ENCODE results near the gene PHF12. TPM values are rescaled to one million over a fixed set of nuclear protein-coding genes. Genes with fewer than 3 reads are reported as not detected.

The PHF12 gene
- total and polyA plus RNA-seq, 2 of the 4 experiments (the other 2 are of a cell fraction) = 24.4 to 25.6 TPM

DNA sequence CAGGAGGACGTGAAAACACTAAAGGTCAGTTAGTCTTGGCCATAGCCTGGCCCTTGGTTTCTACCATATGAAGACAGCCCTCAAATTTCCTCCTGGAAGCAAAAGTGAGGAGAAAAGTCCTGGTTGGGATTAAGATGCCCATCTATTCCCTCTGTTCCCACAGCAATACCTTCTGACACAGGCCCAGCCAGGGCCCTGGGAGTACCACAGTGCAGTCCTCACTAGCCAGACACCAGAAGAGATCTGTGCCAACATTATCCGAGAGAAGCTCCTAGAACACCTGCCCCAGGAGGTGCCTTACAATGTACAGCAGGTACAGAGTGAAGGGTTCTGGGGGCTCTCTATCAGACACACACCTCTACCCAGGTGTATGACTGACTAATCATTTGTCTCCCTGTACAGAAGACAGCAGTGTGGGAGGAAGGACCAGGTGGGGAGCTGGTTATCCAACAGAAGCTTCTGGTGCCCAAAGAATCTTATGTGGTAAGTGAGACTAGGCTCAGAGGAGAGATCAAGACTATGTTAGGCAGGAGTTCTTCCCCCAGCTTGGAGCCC lies 92.4 kb downstream of the PHF12 start:
- H2AFZ ChIP-seq (replicated peaks; ENCODE audit: low read length, poor library complexity) = no peak overlapping the region
- H3K18ac ChIP-seq (ENCODE audit: low read depth, low read length) = no peak overlapping the region
- dilution Hi-C loops (cut with HindIII; ENCODE audit: low sequenced_read_pairs, unreplicated experiment) = no loop called here
- BruUV-seq (replicated peaks) = TSS peak; percentile 55
- no peak overlapping the region for H2BK20ac ChIP-seq (ENCODE audit: low read depth, low read length)
- H4K91ac ChIP-seq (ENCODE audit: insufficient read depth, low read depth, low read length) = no peak overlapping the region
- peaks cover 15 to 16% of the 10 kb centered on the region in 2 experiments for H3K79me1 ChIP-seq (ENCODE audit: low read depth in 1 of 2, low read length in 2 of 2)
- in situ Hi-C loops (cut with MboI; ENCODE audit: low sequenced_read_pairs) = no loop called here
- no peak for TF ChIP-seq MAZ (IDR thresholded peaks at IDR 0.05; ENCODE audit: borderline replicate concordance, low read depth, low read length)
- TF ChIP-seq CEBPB (IDR thresholded peaks at IDR 0.05; ENCODE audit: low read depth, low read length) = no peak
- no peak for TF ChIP-seq RAD21 (IDR thresholded peaks at IDR 0.05; ENCODE audit: low read length)
- no peak for TF ChIP-seq ELK1 (IDR thresholded peaks at IDR 0.05; ENCODE audit: borderline replicate concordance, low read depth, low read length)
- no peak for TF ChIP-seq MAFK (IDR thresholded peaks at IDR 0.05; ENCODE audit: low read depth, low read length)
- no peak for TF ChIP-seq MXI1 (IDR thresholded peaks at IDR 0.05; ENCODE audit: borderline replicate concordance, low read depth, low read length)
- no peak for TF ChIP-seq NFE2L2 (IDR thresholded peaks at IDR 0.05; ENCODE audit: low read depth, low read length)
- no peak for TF ChIP-seq BHLHE40 (IDR thresholded peaks at IDR 0.05; ENCODE audit: low read depth, low read length)
- TF ChIP-seq, protein P1, sequence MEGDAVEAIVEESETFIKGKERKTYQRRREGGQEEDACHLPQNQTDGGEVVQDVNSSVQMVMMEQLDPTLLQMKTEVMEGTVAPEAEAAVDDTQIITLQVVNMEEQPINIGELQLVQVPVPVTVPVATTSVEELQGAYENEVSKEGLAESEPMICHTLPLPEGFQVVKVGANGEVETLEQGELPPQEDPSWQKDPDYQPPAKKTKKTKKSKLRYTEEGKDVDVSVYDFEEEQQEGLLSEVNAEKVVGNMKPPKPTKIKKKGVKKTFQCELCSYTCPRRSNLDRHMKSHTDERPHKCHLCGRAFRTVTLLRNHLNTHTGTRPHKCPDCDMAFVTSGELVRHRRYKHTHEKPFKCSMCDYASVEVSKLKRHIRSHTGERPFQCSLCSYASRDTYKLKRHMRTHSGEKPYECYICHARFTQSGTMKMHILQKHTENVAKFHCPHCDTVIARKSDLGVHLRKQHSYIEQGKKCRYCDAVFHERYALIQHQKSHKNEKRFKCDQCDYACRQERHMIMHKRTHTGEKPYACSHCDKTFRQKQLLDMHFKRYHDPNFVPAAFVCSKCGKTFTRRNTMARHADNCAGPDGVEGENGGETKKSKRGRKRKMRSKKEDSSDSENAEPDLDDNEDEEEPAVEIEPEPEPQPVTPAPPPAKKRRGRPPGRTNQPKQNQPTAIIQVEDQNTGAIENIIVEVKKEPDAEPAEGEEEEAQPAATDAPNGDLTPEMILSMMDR (conservative IDR thresholded peaks at IDR 0.05; ENCODE audit: low read depth, low read length) = no peak
- no peak for TF ChIP-seq FOS (IDR thresholded peaks at IDR 0.05; ENCODE audit: low read depth, low read length)
- no peak for TF ChIP-seq SMC3 (IDR thresholded peaks at IDR 0.05; ENCODE audit: low read depth, low read length)
- no peak for TF ChIP-seq RCOR1 (IDR thresholded peaks at IDR 0.05; ENCODE audit: insufficient replicate concordance, low read length)
- TF ChIP-seq, protein P2, sequence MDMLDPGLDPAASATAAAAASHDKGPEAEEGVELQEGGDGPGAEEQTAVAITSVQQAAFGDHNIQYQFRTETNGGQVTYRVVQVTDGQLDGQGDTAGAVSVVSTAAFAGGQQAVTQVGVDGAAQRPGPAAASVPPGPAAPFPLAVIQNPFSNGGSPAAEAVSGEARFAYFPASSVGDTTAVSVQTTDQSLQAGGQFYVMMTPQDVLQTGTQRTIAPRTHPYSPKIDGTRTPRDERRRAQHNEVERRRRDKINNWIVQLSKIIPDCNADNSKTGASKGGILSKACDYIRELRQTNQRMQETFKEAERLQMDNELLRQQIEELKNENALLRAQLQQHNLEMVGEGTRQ (IDR thresholded peaks at IDR 0.05; ENCODE audit: low read depth, low read length) = no peak
- no peak overlapping the region for H3K4ac ChIP-seq (ENCODE audit: low read depth, low read length)
- no peak overlapping the region for H3K9ac ChIP-seq (ENCODE audit: low read depth, low read length)
- peaks cover 26% of the 10 kb centered on the region for H3K36me3 ChIP-seq (ENCODE audit: control insufficient read depth, insufficient read depth, low read length)
- H3K27ac ChIP-seq (ENCODE audit: insufficient read depth, low read length) = no peak overlapping the region
- H4K5ac ChIP-seq (ENCODE audit: low read depth, low read length) = no peak overlapping the region
- H4K8ac ChIP-seq (ENCODE audit: low read depth in 2 of 2, low read length in 2 of 2) = no peak overlapping the region
- CTCF ChIA-PET = no interaction called here
- H2BK120ac ChIP-seq (ENCODE audit: low read depth, low read length) = no peak overlapping the region
- no peaks in the 10 kb centered on the region for H3K9me3 ChIP-seq (ENCODE audit: control insufficient read depth, insufficient read depth, low read length)
- no peak for ATAC-seq (ENCODE audit: low read depth)
- no CpG with 5 or more reads among the region's 2 CpGs for WGBS, 2 experiments (ENCODE audit: extremely low coverage in 2 of 2, insufficient read length in 1 of 2)
- no peak overlapping the region for H2AK5ac ChIP-seq (ENCODE audit: low read depth, low read length)
- H3K56ac ChIP-seq (ENCODE audit: extremely low read depth, insufficient read depth, low read length) = no peak overlapping the region
- H3K9me1 ChIP-seq (ENCODE audit: insufficient read depth, low read length) = peaks cover 4% of the 10 kb centered on the region; the same call in 1 of the 2 replicates
- H3K4me3 ChIP-seq (ENCODE audit: insufficient read depth, low read depth, low read length) = no peak overlapping the region
- intact Hi-C loops (cut with micrococcal nuclease) = loop anchor here (5.0 kb wide), 1 partner anchor 97 kb away; no protein-coding TSS in a partner anchor
- no peak for DNase-seq
- H3K4me1 ChIP-seq (ENCODE audit: control insufficient read depth, insufficient read depth, low read length) = no peaks in the 10 kb centered on the region
- no peak overlapping the region for H3K14ac ChIP-seq (replicated peaks; ENCODE audit: low read depth, low read length)
- H3K27me3 ChIP-seq (ENCODE audit: control insufficient read depth, insufficient read depth, low read length) = no peaks in the 10 kb centered on the region
- H3K4me2 ChIP-seq (ENCODE audit: low read depth, low read length) = no peak overlapping the region
- H2BK15ac ChIP-seq (ENCODE audit: low read depth, low read length) = no peak overlapping the region
- H2BK5ac ChIP-seq (ENCODE audit: low read depth, low read length, poor library complexity, severe bottlenecking) = no peak overlapping the region
- H2AK9ac ChIP-seq (replicated peaks; ENCODE audit: low read depth, low read length, poor library complexity) = no peak overlapping the region
- H4K20me1 ChIP-seq (ENCODE audit: insufficient read depth, low read length) = no peaks in the 10 kb centered on the region
- H3K23ac ChIP-seq (ENCODE audit: low read depth, low read length) = no peak overlapping the region
- POLR2A ChIA-PET (ENCODE audit: unreplicated experiment) = no interaction called here
